Panc1 (cell line): ENCODE data around the gene VASH2.

Experiments used
- CTCF ChIP-seq: fragments of 450-650 bp; IDR thresholded peaks from 2 replicates; pipeline ENCODE4 v1.5.1; 2017; ENCODE audit warnings: mild to moderate bottlenecking
- POLR2AphosphoS5 ChIP-seq: IDR thresholded peaks from 2 replicates; pipeline ENCODE4 v1.6.1; 2012; ENCODE audit warnings: mild to moderate bottlenecking, low read depth, low read length, moderate library complexity
- REST ChIP-seq, 2 experiments: IDR thresholded peaks; 2 replicates each; pipeline ENCODE4 v1.6.1; 2011 to 2012; ENCODE audit warnings: low read depth in 2 of 2, control low read depth in 1 of 2, low read length in 1 of 2, mild to moderate bottlenecking in 1 of 2, moderate library complexity in 1 of 2; ENCODE audit not compliant: insufficient read depth in 1 of 2

GRCh38 chr1:212949771-212950170, 570 bp upstream of the VASH2 start:
- no peak for TF ChIP-seq CTCF
- no peak for TF ChIP-seq REST (IDR thresholded peaks at IDR 0.05; ENCODE audit: insufficient read depth in 1 of 2, low read depth in 2 of 2, low read length in 1 of 2)
- TF ChIP-seq POLR2AphosphoS5 = no peak
